GM12891 (cell line): ENCODE results near the gene SIRPA.
"Not testable (repeated sequence)": the region's sequence is repeated elsewhere in the genome, so short reads cannot be mapped to it uniquely, and the experiment has no call there.

Experiments
- PAX5 ChIP-seq: IDR thresholded peaks from 2 replicates; pipeline ENCODE4 v1.6.1; 2011; ENCODE audit warnings: low read length, moderate library complexity, mild to moderate bottlenecking; ENCODE audit not compliant: insufficient read depth, severe bottlenecking
- POLR2A ChIP-seq: IDR thresholded peaks from 2 replicates; pipeline ENCODE4 v1.6.1; 2011; ENCODE audit warnings: low read depth, low read length, control low read depth
- POLR2AphosphoS5 ChIP-seq: IDR thresholded peaks from 2 replicates; pipeline ENCODE4 v1.6.1; 2011; ENCODE audit warnings: low read depth, low read length, control low read depth
- POU2F2 ChIP-seq: IDR thresholded peaks from 2 replicates; pipeline ENCODE4 v1.6.1; 2011; ENCODE audit warnings: low read depth, mild to moderate bottlenecking, control low read depth, low read length, moderate library complexity
- SPI1 ChIP-seq: IDR thresholded peaks from 2 replicates; pipeline ENCODE4 v1.6.1; 2011; ENCODE audit warnings: low read depth, low read length, control low read depth
- TAF1 ChIP-seq: IDR thresholded peaks from 2 replicates; pipeline ENCODE4 v1.6.1; 2011; ENCODE audit warnings: low read depth, low read length, control low read depth

GRCh38 chr20:1921985-1922384, 26.8 kb downstream of the SIRPA start:
- TF ChIP-seq POLR2AphosphoS5, POLR2A, POU2F2, TAF1, PAX5, SPI1: not testable (repeated sequence)
